ENCODE measurements around the gene WDR45. TPM values are rescaled to one million over a fixed set of nuclear protein-coding genes. Genes with fewer than 3 reads are reported as not detected.

Gene WDR45
- total and polyA plus RNA-seq, 2 of the 13 experiments (the other 11 are each of a cell fraction or from before 2014, with no cell fraction given) = 16.4 to 65.5 TPM

GRCh38 chrX:49053223-49054072, 26.2 kb downstream of the WDR45 start (continued):
- no peak for TF ChIP-seq HNF1A (IDR thresholded peaks at IDR 0.05; ENCODE audit: low read depth)
- TF ChIP-seq HNF1A (CRISPR knock-in tag; IDR thresholded peaks at IDR 0.05; ENCODE audit: borderline replicate concordance) = no peak
- TF ChIP-seq ZKSCAN1 (IDR thresholded peaks at IDR 0.05; ENCODE audit: low read length) = no peak
- no peak for TF ChIP-seq ATF3 (CRISPR knock-in tag; IDR thresholded peaks at IDR 0.05)
- no peak for TF ChIP-seq ZSCAN22 (CRISPR knock-in tag; IDR thresholded peaks at IDR 0.05)
- TF ChIP-seq CREB1 (IDR thresholded peaks at IDR 0.05) = no peak
- no peak for TF ChIP-seq CREB1 (CRISPR knock-in tag; IDR thresholded peaks at IDR 0.05)
- TF ChIP-seq RFX1 (IDR thresholded peaks at IDR 0.05) = no peak
- TF ChIP-seq MEIS1 (CRISPR knock-in tag; IDR thresholded peaks at IDR 0.05; ENCODE audit: borderline replicate concordance) = no peak
- TF ChIP-seq ZNF75D (CRISPR knock-in tag; IDR thresholded peaks at IDR 0.05; ENCODE audit: borderline replicate concordance) = no peak
- no peak for TF ChIP-seq ZNF260 (CRISPR knock-in tag; IDR thresholded peaks at IDR 0.05; ENCODE audit: borderline replicate concordance, low read depth)
- no peak for TF ChIP-seq ZNF225 (CRISPR knock-in tag; IDR thresholded peaks at IDR 0.05)
- TF ChIP-seq ELF4 (CRISPR knock-in tag; IDR thresholded peaks at IDR 0.05; ENCODE audit: borderline replicate concordance) = no peak
- no peak for TF ChIP-seq SOX13 (IDR thresholded peaks at IDR 0.05)
- no peak for TF ChIP-seq SOX13 (CRISPR knock-in tag; conservative IDR thresholded peaks at IDR 0.05 in 1 of 2, IDR thresholded peaks at IDR 0.05 in 1 of 2)
- TF ChIP-seq NFKB2 (CRISPR knock-in tag; IDR thresholded peaks at IDR 0.05; ENCODE audit: borderline replicate concordance) = no peak
- no peak for TF ChIP-seq ZBTB46 (CRISPR knock-in tag; IDR thresholded peaks at IDR 0.05; ENCODE audit: borderline replicate concordance)
- peak; percentile 81 for TF ChIP-seq RBFOX2 (IDR thresholded peaks at IDR 0.05; ENCODE audit: low read depth, low read length)
- no peak for TF ChIP-seq ZFP36L2 (CRISPR knock-in tag; IDR thresholded peaks at IDR 0.05)
- no peak for TF ChIP-seq ZGPAT (CRISPR knock-in tag; IDR thresholded peaks at IDR 0.05)
- no peak for TF ChIP-seq ZNF451 (CRISPR knock-in tag; IDR thresholded peaks at IDR 0.05)
- no peak for TF ChIP-seq ZNF232 (CRISPR knock-in tag; IDR thresholded peaks at IDR 0.05; ENCODE audit: borderline replicate concordance)
- TF ChIP-seq TEF (CRISPR knock-in tag; IDR thresholded peaks at IDR 0.05) = no peak
